GM19238 (cell line): ENCODE results near the gene CTSA.

Source experiments
- DNase-seq: peaks from one replicate; pipeline ENCODE4 v3.0.0; 2011; ENCODE audit warnings: low spot score; ENCODE audit not compliant: insufficient read length

The CTSA gene

DNA sequence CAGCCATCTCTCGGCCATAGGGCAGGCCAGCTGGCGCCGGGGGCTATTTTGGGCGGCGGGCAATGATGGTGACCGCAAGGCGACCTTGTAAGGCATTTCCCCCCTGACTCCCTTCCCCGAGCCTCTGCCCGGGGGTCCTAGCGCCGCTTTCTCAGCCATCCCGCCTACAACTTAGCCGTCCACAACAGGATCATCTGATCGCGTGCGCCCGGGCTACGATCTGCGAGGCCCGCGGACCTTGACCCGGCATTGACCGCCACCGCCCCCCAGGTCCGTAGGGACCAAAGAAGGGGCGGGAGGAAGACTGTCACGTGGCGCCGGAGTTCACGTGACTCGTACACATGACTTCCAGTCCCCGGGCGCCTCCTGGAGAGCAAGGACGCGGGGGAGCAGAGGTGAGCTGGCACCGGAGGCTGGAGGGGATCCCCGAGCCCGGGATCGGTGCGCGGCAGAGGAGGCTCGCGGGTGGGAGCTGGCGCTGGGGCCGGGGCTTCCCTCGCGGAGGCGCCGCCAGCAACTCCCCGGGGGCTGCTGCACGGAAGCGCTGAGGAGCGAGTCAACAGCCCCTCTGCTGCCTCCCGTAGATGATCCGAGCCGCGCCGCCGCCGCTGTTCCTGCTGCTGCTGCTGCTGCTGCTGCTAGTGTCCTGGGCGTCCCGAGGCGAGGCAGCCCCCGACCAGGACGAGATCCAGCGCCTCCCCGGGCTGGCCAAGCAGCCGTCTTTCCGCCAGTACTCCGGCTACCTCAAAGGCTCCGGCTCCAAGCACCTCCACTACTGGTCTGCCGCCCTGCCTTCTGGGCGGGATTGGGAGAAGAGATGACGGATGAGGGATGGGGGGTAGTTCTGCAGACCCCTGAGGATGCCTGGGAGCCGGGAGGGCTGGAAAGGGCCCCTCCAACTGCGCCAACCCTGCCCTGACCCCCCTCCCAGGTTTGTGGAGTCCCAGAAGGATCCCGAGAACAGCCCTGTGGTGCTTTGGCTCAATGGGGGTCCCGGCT lies at the start of gene CTSA, which contains the start of gene NEURL2:
Gene CTSA, plus strand, starts transcription at position 351 of the 999 bp plus-strand sequence. Its CDS starts 234 bp downstream, at position 585.
Gene NEURL2, minus strand, starts transcription at position 224 of the 999 bp plus-strand sequence. Its CDS starts 217 bp downstream, at position 7.
- peak; percentile 98 for DNase-seq

DNA sequence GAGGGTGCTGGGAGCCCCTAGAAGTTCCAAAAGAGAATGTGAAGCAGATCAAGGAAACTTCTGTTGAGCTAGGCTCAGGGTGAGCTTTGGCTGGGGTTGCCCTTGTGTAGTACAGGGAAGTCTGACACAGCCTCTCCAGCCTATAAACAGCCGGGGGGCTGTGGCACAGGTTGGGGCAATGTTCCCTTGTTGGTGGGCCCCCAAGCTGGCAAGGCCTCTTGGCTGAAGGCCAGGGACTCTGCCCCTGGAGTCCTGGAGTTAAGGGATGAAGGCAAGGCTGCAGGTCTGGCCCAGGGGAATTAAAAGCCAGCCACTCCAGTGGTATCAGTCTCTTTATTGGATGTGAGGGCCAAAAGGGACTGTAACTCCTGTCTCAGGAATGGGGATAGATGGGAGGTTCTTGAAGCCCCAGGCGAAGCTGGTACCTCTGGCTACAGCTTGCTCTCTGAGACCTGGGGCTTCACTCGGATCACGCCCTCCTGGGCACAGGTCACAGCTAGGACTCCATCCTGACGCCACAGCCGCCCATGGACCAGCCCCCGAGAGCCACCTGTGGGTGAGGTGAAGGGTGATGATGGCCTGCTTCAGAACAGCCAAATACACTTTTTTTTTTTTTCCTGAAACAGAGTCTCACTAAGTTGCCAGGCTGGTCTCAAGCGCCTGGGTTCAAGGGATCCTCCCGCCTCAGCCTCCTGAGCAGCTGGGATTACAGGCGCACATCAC lies 49.6 kb upstream of the CTSA start:
- no peak for DNase-seq

DNA sequence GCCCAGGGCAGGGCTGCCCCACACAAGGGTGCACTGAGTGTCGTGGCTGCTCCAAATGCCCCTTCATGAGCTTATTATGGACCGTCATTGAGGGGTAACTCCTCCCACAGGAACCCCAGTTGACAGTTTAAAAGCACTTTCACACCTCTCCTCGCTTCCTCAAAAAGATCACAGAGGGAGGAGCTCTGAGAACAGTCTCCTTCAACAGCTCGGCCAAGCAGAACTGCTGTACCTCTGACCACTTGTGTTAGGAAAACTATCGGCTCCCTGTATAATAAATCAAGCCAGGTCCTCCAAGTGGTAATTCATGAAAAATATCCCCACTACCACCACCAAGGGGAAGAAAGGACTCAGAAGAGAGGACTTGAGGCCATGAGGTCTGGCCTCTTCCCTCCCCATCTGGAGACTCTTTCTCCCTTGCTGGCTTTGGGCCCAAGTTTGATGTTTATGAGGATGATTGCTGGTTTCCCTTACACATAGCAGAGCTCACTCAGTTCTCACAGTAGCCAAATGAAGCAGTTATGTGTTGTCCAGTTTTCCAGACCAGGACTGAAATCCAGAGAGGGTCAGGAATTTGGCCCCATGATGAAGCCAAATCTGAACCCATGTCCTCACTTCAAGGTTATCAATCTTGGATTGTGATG lies 48.8 kb upstream of the CTSA start:
- peak; percentile 52 for DNase-seq

DNA sequence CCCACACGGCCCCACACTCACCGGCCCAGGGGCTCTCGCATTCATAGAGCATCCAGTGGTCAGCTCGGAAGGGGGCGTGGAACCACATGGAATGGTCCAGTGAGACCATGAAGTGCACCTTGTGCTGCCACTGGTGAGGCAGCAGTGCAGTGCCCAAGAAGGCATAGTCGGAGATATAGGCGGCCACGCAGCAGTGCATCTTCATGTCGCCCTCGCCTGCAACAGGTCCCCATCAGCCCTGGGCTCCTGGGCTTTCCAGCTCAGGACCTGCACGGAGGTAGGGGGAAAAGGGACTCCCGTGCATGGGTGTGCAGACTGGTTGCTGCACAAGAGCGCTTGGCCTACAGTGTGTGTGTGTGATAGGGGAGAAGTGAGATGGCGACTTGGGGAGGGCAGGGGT lies 47.6 kb upstream of the CTSA start:
- no peak for DNase-seq

DNA sequence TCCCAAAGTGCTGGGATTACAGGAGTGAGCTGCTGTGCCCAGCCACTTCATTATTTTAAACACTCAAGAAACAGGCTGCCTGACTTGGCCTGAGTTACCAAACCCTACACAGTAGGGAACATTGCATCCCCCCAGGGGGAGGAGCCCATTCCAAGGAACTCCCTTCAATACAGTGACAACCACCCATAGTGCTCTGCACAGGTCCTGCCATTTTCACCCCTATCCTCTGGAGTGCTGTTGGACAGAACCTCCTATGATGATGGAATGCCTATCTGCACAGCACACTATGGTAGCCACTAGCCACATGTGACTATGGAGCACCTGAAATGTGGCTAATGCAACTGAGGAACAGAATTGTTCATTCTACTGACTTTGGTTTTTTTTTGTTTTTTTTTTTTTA lies 45.7 kb upstream of the CTSA start:
- no peak for DNase-seq

DNA sequence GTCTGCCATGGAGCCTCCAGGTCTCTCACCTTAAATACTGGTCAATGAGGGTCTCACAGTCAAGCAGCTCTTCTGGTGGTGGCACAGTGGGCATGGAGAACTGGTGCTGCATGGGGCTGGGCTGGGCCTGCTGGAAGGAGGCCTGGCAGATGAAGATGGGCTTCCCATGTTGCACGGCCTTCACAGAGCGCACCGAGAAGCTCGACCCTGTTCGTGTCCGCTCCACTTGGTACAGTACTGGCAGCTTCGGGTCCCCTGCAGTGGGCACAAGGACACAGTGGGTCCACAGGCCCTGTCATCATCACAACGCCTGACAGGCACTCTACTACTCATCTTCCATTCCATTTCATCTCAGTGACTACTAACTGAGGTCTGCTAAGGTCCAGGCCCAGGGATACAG lies 42.7 kb upstream of the CTSA start:
- no peak for DNase-seq

DNA sequence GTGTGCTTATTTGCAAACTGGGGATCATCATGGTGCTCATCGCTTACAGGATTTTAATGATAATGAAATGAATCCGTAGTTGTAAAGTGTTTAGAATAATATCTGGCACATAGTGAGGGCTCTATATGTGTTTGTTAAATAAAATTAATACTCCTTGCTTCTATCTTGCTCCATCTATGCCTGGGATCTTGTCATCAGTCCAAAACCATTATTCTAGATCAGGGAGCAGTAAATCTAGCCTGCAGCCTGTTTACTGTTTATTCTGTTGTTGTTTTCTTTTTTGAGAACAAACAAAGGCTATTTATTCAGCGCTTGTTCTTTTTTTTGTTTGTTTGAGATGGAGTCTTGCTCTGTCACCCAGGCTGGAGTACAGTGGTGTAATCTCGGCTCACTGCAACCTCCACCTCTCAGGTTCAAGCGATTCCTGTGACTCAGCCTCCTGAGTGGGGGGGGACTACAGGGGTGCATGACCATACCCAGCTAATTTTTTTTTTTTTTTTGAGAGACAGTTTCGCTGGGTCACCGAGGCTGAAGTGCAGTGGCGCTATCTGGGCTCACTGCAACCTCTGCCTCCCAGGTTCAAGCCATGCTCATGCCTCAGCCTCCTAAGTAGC lies 42.1 kb upstream of the CTSA start:
- no peak for DNase-seq

DNA sequence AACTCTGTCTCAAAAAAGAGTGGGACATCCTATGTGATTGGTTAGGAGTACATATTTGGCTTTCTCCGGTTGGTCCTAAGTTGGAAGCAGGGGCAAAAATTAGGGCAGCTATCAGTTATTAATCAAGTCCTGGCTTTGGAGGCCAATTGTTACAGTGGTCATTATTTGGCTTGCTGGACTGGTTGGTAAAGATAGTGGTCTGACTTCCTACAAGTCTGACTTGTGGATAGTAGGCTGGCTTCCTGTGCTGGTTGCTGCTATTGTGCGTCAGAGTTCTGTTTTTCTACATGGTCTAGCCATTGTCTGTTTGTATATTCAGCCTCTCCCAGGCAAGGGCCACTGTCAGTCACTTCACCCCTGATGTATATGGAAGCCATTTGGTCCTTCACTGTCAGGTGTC lies 40.9 kb upstream of the CTSA start:
- no peak for DNase-seq

DNA sequence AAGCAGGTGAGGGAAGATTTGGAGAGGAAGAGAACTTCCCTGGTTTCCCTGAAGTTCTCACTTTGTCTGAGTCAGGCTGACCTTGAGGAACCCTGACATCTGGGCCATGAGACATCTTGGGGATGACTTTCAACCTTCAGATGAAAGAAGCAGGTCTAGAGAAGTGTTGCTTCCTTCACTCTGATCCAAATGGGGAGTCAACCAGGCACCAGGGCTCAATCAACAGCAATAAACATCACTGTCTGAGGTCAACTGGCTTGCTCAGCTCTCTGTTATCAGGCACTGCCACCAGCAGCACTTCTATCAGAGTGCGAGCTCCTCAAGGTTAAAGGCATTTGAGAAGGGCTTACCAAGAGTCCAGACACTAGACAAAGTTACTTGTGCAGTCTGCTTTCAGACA lies 40.2 kb upstream of the CTSA start:
- no peak for DNase-seq

DNA sequence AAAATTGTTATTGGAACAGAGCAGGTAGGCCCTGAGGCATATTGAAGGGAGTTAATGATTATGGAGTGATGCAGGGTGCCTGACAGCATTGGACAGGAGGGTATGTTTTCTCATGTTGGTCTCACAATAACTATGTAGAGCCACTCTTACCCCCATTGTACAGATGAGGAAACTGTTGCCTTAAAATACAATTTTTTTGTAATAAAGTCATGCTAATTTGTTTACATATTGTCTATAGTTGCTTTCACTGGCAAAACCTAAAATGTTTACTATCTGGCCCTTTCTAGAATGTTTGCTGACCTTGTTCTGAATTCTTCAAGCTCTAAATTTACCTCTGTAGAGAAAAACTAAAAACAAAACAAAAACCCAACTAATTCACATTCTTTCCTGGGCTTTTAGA lies 39.6 kb upstream of the CTSA start:
- no peak for DNase-seq

DNA sequence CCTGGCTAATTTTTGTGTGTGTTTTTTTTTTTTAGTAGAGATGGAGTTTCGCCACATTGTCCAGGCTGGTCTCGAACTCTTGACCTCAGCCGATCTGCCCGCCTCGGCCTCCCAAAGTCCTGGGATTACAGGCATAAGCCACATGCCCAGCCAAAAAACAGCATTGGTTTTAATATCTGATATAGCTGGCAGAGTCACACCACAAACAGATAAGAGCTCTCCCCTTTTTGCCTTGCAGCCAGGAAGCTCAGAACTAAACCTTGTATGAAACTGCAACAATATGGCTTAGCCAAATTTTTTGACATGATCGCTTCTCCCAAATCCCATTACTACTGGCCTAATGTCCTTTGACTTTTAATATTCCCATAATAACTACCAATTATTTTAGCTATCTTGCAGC lies 38.8 kb upstream of the CTSA start:
- DNase-seq, result no peak

DNA sequence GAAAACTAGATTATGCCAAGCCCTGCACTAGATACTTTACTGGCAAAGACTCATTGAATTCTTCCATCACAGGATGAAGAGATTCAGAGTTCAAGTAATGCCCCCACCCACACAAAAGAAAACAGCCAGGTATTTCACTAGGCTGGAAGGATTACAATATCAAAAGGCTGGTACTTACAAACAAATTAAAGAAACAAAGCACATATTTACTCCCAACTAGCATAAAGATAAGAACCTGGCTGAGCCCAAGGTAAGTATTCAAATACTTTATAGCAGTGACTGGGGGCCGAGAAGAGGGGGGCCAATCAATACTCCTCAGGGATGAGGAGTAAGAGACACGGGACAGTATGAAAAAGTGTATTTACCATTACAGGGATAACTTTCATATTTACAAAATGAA lies 37.7 kb upstream of the CTSA start:
- no peak for DNase-seq

DNA sequence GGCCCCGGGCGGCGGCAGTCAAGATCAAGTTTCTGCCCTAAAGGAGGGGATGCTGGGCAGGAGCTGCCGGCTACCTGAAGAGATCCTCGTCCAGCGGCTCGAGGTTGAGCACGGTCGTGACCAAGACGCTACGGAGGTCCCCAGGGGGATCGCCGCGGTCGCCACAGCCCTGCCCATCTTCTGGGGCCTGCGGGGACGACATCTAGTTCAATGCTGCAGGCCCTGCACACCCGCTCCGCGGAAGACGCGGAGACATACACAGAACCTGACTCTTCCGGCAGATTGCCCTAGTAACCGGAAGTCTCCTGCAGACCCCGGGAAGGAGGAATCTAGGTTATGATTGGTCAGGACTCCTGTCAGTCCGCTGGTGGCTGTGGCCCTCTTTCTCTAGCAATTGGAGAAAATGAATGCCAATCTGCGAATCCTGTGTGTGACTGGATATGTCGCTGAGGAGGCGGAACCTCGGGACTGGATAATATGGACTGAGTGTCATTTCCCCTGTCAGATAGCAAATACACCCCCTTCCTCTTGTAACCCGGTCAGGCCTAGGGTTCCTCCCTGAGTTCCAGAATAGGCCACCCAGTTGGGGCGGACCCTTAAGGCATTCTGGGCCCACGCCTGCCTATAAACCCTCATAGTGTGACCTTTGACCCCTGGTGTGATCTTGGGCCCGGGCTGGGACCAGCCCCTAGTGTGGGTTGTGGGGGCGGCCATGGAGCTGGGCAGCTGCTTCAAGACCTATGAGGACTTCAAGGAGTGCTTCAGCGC lies 33.8 kb upstream of the CTSA start, which contains the start of the genes ACOT8 and ZSWIM3:
Gene ACOT8, minus strand, starts transcription at position 279 of the 768 bp plus-strand sequence. Its CDS starts 77 bp downstream, at position 202.
Gene ZSWIM3, plus strand, starts transcription at position 501 of the 768 bp plus-strand sequence. Its CDS starts 212 bp downstream, at position 713.
- DNase-seq, result peak; percentile 98

DNA sequence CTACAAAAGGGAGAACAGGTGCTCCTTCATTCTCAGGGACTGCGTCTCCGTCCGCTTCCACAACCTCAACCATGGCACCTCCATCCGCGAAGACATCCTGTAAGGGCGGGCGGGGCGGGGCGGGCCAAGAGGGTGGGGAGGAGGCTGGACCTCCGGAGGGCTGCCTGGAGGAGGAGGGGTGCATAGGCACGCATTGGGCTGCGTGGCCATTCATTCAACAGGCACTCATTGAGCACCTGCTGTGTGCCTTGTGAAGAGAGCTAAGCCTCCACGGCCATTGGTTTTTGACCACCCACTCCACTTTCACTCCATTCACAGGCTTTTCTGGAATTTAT lies 33.3 kb upstream of the CTSA start:
- DNase-seq, result peak; percentile 70

DNA sequence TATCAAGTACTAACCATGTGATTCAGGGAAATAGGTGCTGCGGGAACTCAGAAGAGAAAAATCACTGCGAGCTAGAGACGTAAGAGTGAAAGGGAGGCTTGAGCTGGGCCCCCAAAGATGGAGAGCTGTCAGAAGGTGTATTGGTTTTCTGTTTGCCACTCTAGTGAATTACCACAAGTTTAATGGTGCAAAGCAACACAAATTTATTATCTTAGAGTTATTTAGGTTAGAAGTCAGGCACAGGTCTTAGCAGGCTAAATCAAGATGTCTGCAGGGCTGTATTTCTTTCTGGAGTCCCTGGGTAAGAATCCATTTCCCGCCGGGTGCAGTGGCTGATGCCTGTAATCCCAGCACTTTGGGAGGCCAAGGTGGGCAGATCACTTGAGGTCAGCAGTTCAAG lies 31.2 kb upstream of the CTSA start:
- no peak for DNase-seq

DNA sequence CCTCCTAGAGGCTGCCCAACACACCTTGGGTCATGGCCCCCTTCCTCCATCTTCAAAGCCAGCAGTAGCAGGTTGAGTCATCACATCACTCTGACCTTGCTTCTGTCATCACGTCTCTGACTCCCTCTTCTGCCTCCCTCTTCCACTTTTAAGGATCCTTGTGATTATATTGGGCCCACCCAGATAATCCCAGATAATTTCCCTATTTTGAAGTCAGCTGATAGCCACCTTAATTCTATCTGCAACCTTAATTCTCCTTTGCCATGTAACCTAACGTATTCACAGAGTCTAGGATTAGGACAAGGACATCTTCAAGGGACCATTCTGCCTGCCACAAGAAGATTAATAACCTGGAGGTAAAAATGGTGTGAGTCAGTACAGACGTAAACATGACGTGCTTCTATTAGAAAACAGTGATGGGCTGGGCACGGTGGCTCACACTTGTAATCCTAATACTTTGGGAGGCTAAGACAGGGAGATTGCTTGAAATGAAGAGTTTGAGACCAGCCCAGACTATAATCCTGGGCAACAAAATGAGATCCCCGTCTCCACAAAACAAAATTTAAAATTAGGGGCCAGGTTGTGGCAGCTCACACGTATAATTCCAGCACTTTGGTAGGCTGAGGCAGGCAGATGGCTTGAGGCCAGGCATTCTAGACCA lies 30.4 kb upstream of the CTSA start:
- DNase-seq, result no peak

DNA sequence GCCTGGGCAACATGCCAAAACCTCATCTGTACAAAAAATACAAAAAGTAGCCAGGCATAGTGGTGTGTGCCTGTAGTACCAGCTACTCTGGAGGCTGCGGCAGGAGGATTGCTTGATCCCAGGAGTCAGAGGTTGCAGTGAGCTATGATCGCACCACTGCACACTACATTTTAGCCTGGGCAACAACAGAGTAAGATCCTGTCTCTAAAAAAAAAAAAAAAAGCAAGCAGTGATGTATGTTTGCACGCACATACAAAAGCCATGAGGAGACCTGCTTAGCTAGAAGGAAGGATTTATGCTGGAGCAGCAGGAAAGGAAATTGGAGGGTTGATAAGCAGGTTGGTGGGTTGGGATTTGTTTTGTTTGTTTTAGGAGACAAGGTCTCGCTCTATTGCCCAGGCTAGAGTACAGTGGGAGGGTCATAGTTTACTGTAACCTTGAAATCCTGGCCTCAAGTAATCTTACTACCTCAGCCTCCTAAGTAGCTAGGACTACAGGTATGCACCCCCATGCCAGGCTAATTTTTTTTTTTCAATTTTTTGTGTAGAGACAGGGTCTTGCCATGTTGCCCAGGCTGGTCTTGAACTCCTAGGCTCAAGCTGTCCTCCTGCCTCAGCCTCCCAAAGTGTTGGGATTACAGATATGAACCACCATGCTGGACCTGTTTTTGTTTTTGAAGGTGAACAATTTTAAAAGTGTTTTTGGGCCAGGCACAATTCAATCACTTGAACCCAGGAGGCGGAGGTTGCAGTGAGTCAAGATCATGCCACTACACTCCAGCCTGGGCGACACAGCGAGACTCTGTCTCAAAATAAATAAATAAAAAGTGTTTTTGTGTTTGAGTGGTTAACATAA lies 29.7 kb upstream of the CTSA start:
- no peak for DNase-seq

DNA sequence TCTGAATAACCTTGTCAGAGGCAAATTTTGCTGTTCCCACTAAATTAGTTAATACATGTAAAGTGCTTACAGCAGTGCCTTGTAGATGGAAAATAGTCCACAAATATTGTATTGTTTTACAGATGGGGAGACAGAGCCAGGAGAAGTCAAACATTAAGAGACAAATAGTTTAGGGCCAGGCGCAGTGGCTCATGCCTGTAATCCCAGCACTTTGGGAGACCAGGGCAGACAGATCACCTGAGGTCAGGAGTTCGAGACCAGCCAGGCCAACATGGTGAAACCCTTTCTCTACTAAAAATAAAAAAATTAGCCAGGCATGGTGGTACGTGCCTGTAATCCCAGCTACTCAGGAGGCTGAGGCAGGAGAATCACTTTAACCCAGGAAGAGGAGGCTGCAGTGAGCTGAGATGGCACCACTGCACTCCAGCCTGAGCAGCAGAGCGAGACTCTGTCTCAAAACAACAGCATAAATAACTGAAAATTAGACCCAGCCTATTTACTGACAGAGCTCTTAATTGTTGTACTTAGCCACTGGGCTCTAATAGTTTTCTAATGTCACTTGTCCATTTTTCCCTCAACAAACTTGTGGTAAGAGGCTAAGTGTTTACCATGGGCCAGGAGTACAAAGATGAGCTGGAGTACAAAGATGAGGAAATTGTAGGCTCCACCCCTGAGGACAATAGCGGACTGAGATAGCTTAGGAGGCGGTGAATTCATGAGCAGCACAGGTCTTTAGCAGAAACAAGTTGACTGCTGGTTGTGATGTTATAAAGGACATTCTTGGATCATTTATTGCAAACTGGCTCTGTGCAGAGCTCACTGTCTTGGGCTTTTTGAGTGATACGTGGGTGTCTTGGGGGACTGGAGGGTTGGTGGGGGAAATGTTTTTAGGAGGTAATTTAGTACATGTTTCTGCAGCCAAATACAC lies 27.3 kb upstream of the CTSA start:
- no peak for DNase-seq
